ENCODE results near the gene SLC1A1.

- TF ChIP-seq, protein P1, sequence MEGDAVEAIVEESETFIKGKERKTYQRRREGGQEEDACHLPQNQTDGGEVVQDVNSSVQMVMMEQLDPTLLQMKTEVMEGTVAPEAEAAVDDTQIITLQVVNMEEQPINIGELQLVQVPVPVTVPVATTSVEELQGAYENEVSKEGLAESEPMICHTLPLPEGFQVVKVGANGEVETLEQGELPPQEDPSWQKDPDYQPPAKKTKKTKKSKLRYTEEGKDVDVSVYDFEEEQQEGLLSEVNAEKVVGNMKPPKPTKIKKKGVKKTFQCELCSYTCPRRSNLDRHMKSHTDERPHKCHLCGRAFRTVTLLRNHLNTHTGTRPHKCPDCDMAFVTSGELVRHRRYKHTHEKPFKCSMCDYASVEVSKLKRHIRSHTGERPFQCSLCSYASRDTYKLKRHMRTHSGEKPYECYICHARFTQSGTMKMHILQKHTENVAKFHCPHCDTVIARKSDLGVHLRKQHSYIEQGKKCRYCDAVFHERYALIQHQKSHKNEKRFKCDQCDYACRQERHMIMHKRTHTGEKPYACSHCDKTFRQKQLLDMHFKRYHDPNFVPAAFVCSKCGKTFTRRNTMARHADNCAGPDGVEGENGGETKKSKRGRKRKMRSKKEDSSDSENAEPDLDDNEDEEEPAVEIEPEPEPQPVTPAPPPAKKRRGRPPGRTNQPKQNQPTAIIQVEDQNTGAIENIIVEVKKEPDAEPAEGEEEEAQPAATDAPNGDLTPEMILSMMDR (IDR thresholded peaks at IDR 0.05): no peak
- TF ChIP-seq SIN3A (IDR thresholded peaks at IDR 0.05; ENCODE audit: borderline replicate concordance, insufficient read depth, low read depth, low read length): no peak
- TF ChIP-seq POLR2AphosphoS5 (IDR thresholded peaks at IDR 0.05; ENCODE audit: low read depth, low read length): no peak
These were observed 94.4 kb downstream of the SLC1A1 start for GRCh38 chr9:4584636-4585035.

All from Panc1 (cell line).